Stimulated activated CD4-positive, alpha-beta T cell treated with anti-CD3 and anti-CD28 coated beads, TNF-alpha, amount 100 ng/mL, for 1 hour (primary cell): Measurements from ENCODE around the gene CNTNAP5.

Experiments used
- DNase-seq, 3 donors: peaks; one replicate each; pipeline ENCODE4 v3.0.0-alpha.2; 2020; ENCODE audit warnings: low read depth in 3 of 3, low spot score in 1 of 3

CNTNAP5 gene

GRCh38 chr2:124258140-124258880 is 233.2 kb downstream of the CNTNAP5 start:
- no peak for DNase-seq

GRCh38 chr2:124261456-124261855 is 236.4 kb downstream of the CNTNAP5 start:
- DNase-seq, result no peak

- DNase-seq, result no peak
Measured at GRCh38 chr2:124264551-124265091, 239.5 kb downstream of the CNTNAP5 start.

GRCh38 chr2:124267794-124268193 is 242.7 kb downstream of the CNTNAP5 start:
- no peak for DNase-seq

GRCh38 chr2:124269348-124269747 is 244.3 kb downstream of the CNTNAP5 start:
- no peak for DNase-seq

GRCh38 chr2:124272261-124272841 is 247.3 kb downstream of the CNTNAP5 start:
- DNase-seq, result no peak

- DNase-seq, result no peak
Measured at GRCh38 chr2:124281541-124281940, 256.5 kb downstream of the CNTNAP5 start.

GRCh38 chr2:124283096-124283495 is 258.0 kb downstream of the CNTNAP5 start:
- DNase-seq, result no peak

GRCh38 chr2:124286089-124286783 is 261.1 kb downstream of the CNTNAP5 start:
- DNase-seq, result no peak

GRCh38 chr2:124289060-124289459 is 264.0 kb downstream of the CNTNAP5 start:
- DNase-seq, result no peak

GRCh38 chr2:124289615-124290014 is 264.5 kb downstream of the CNTNAP5 start:
- DNase-seq, result no peak

GRCh38 chr2:124296470-124296869 is 271.4 kb downstream of the CNTNAP5 start:
- DNase-seq, result no peak

GRCh38 chr2:124301915-124302314 is 276.8 kb downstream of the CNTNAP5 start:
- no peak for DNase-seq

GRCh38 chr2:124308319-124309062 is 283.4 kb downstream of the CNTNAP5 start:
- no peak for DNase-seq

GRCh38 chr2:124309563-124310138 is 284.6 kb downstream of the CNTNAP5 start:
- DNase-seq, result no peak

GRCh38 chr2:124310671-124311070 is 285.6 kb downstream of the CNTNAP5 start:
- DNase-seq, result no peak

GRCh38 chr2:124314084-124314483 is 289.0 kb downstream of the CNTNAP5 start:
- no peak for DNase-seq

GRCh38 chr2:124315221-124315880 is 290.3 kb downstream of the CNTNAP5 start:
- no peak for DNase-seq

GRCh38 chr2:124316133-124316532 is 291.0 kb downstream of the CNTNAP5 start:
- no peak for DNase-seq

GRCh38 chr2:124316881-124317605 is 292.0 kb downstream of the CNTNAP5 start:
- no peak for DNase-seq
